ENCODE results near the gene ULBP1.
"Not testable (repeated sequence)": the region's sequence is repeated elsewhere in the genome, so short reads cannot be mapped to it uniquely, and the experiment has no call there.

The ULBP1 gene

GRCh38 chr6:149933461-149933860, 30.3 kb upstream of the ULBP1 start:
- no peak for DNase-seq (ENCODE audit: low spot score)

- DNase-seq (ENCODE audit: low spot score), result peak; percentile 54
These were observed 29.2 kb upstream of the ULBP1 start for GRCh38 chr6:149934249-149935156.

GRCh38 chr6:149935246-149935645, 28.5 kb upstream of the ULBP1 start:
- no peak for DNase-seq (ENCODE audit: low spot score)

GRCh38 chr6:149935668-149936067, 28.1 kb upstream of the ULBP1 start:
- DNase-seq (ENCODE audit: low spot score), result no peak

GRCh38 chr6:149936743-149937142, 27.0 kb upstream of the ULBP1 start:
- no peak for DNase-seq (ENCODE audit: low spot score)

GRCh38 chr6:149938013-149938570, 25.7 kb upstream of the ULBP1 start:
- DNase-seq (ENCODE audit: low spot score), result not testable (repeated sequence)

GRCh38 chr6:149938571-149939355, 25.0 kb upstream of the ULBP1 start:
- DNase-seq (ENCODE audit: low spot score), result no peak

- DNase-seq (ENCODE audit: low spot score), result no peak
These were observed 24.4 kb upstream of the ULBP1 start for GRCh38 chr6:149939356-149939648.

- no peak for DNase-seq (ENCODE audit: low spot score)
These were observed 23.7 kb upstream of the ULBP1 start for GRCh38 chr6:149939909-149940671.

- no peak for DNase-seq (ENCODE audit: low spot score)
These were observed 23.1 kb upstream of the ULBP1 start for GRCh38 chr6:149940672-149940982.

- peak; percentile 65 for DNase-seq (ENCODE audit: low spot score)
These were observed 21.9 kb upstream of the ULBP1 start, which contains the start of gene ULBP2 for GRCh38 chr6:149941583-149942460. ULBP2 (plus strand) TSS chr6:149942014; CDS start chr6:149942073, 59 bp downstream.

GRCh38 chr6:149942461-149942829, 21.3 kb upstream of the ULBP1 start:
- DNase-seq (ENCODE audit: low spot score), result no peak

GRCh38 chr6:149943321-149943720, 20.4 kb upstream of the ULBP1 start:
- not testable (repeated sequence) for DNase-seq (ENCODE audit: low spot score)

- DNase-seq (ENCODE audit: low spot score), result not testable (repeated sequence)
These were observed 18.5 kb upstream of the ULBP1 start for GRCh38 chr6:149945276-149945675.

GRCh38 chr6:149946631-149947030, 17.1 kb upstream of the ULBP1 start:
- not testable (repeated sequence) for DNase-seq (ENCODE audit: low spot score)

- DNase-seq (ENCODE audit: low spot score), result not testable (repeated sequence)
These were observed 16.2 kb upstream of the ULBP1 start for GRCh38 chr6:149947533-149947932.

- DNase-seq (ENCODE audit: low spot score), result no peak
These were observed 15.7 kb upstream of the ULBP1 start for GRCh38 chr6:149948011-149948410.

- DNase-seq (ENCODE audit: low spot score), result no peak
These were observed 15.1 kb upstream of the ULBP1 start for GRCh38 chr6:149948616-149949015.

- no peak for DNase-seq (ENCODE audit: low spot score)
These were observed 13.3 kb upstream of the ULBP1 start for GRCh38 chr6:149950423-149950822.

GRCh38 chr6:149951096-149951495, 12.6 kb upstream of the ULBP1 start:
- no peak for DNase-seq (ENCODE audit: low spot score)

- DNase-seq (ENCODE audit: low spot score), result no peak
These were observed 12.1 kb upstream of the ULBP1 start for GRCh38 chr6:149951626-149952025.

Data from globus pallidus (tissue), 1 donor.